H9 (cell line): ENCODE measurements around the gene BACH2. TPM values are rescaled to one million over a fixed set of nuclear protein-coding genes. Genes with fewer than 3 reads are reported as not detected.
"Not testable (repeated sequence)": the region's sequence is repeated elsewhere in the genome, so short reads cannot be mapped to it uniquely, and the experiment has no call there.

Experiments
- DNase-seq: peaks from one replicate; pipeline ENCODE4 v3.0.0-alpha.2; 2017
- H2AFZ ChIP-seq: one replicate; pipeline ENCODE4 v1.6.1; 2013; ENCODE audit warnings: mild to moderate bottlenecking, low read length, control low read depth, moderate library complexity
- H2AK5ac ChIP-seq: 2 replicates; pipeline ENCODE4 v1.6.1; 2013; ENCODE audit warnings: low read length, control low read depth, mixed read lengths; ENCODE audit not compliant: insufficient read length
- H2BK120ac ChIP-seq: one replicate; pipeline ENCODE4 v1.6.1; 2013; ENCODE audit warnings: low read depth, mild to moderate bottlenecking, low read length, control low read depth, inconsistent platforms; ENCODE audit not compliant: poor library complexity, severe bottlenecking
- H2BK12ac ChIP-seq: 2 replicates; pipeline ENCODE4 v1.6.1; 2013; ENCODE audit warnings: low read length, control low read depth, mixed read lengths, low read depth; ENCODE audit not compliant: insufficient read length
- H2BK15ac ChIP-seq: 2 replicates; pipeline ENCODE4 v1.6.1; 2013; ENCODE audit warnings: low read depth, low read length, control low read depth
- H2BK20ac ChIP-seq: one replicate; pipeline ENCODE4 v1.6.1; 2013; ENCODE audit warnings: low read depth, mild to moderate bottlenecking, low read length, control low read depth, inconsistent platforms; ENCODE audit not compliant: poor library complexity, severe bottlenecking
- H2BK5ac ChIP-seq: 2 replicates; pipeline ENCODE4 v1.6.1; 2013; ENCODE audit warnings: low read length, control low read depth, mixed read lengths; ENCODE audit not compliant: insufficient read length
- H3K14ac ChIP-seq: 2 replicates; pipeline ENCODE4 v1.6.1; 2013; ENCODE audit warnings: low read length, control low read depth; ENCODE audit not compliant: insufficient read depth
- H3K18ac ChIP-seq: 2 replicates; pipeline ENCODE4 v1.6.1; 2013; ENCODE audit warnings: low read depth, mild to moderate bottlenecking, mixed read lengths, low read length, control low read depth; ENCODE audit not compliant: insufficient read length
- H3K23ac ChIP-seq: 2 replicates; pipeline ENCODE4 v1.6.1; 2013; ENCODE audit warnings: low read length, control low read depth, mixed read lengths, low read depth; ENCODE audit not compliant: insufficient read length
- H3K23me2 ChIP-seq: 2 replicates; pipeline ENCODE4 v1.6.1; 2013; ENCODE audit warnings: low read depth, mild to moderate bottlenecking, mixed read lengths, low read length, control low read depth; ENCODE audit not compliant: insufficient read length, poor library complexity, severe bottlenecking
- H3K27ac ChIP-seq: 2 replicates; pipeline ENCODE4 v1.5.1; 2013; ENCODE audit warnings: low read length, control low read depth, mixed read lengths, low read depth; ENCODE audit not compliant: insufficient read length
- H3K27me3 ChIP-seq: 2 replicates; pipeline ENCODE4 v1.6.1; 2013; ENCODE audit warnings: low read length, control low read depth, inconsistent platforms; ENCODE audit not compliant: insufficient read depth
- H3K4ac ChIP-seq: 2 replicates; pipeline ENCODE4 v1.6.1; 2013; ENCODE audit warnings: low read depth, mild to moderate bottlenecking, control low read depth, inconsistent platforms, low read length, moderate library complexity
- H3K4me1 ChIP-seq: 2 replicates; pipeline ENCODE4 v1.6.1; 2013; ENCODE audit warnings: low read length, control low read depth, inconsistent platforms; ENCODE audit not compliant: insufficient read depth
- H3K4me2 ChIP-seq: 2 replicates; pipeline ENCODE4 v1.6.1; 2013; ENCODE audit warnings: low read length, control low read depth, mixed read lengths; ENCODE audit not compliant: insufficient read length, insufficient read depth
- H3K56ac ChIP-seq: 2 replicates; pipeline ENCODE4 v1.6.1; 2013; ENCODE audit warnings: low read depth, mild to moderate bottlenecking, mixed read lengths, low read length, control low read depth; ENCODE audit not compliant: insufficient read length
- H3K79me1 ChIP-seq: 2 replicates; pipeline ENCODE4 v1.6.1; 2013; ENCODE audit warnings: low read depth, mild to moderate bottlenecking, moderate library complexity, low read length, control low read depth, inconsistent platforms; ENCODE audit not compliant: insufficient read depth, poor library complexity, severe bottlenecking
- H3K79me2 ChIP-seq: 2 replicates; pipeline ENCODE4 v1.6.1; 2013; ENCODE audit warnings: low read length, control low read depth, inconsistent platforms; ENCODE audit not compliant: insufficient read depth
- H3K9ac ChIP-seq: 2 replicates; pipeline ENCODE4 v1.6.1; 2013; ENCODE audit warnings: low read length, control low read depth, mixed read lengths; ENCODE audit not compliant: insufficient read length; ENCODE audit errors: extremely low read depth
- H3K9me3 ChIP-seq: one replicate; pipeline ENCODE4 v1.6.1; 2013; ENCODE audit warnings: low read depth, low read length, inconsistent platforms; ENCODE audit not compliant: control insufficient read depth
- H3T11ph ChIP-seq: one replicate; pipeline ENCODE4 v1.6.1; 2013; ENCODE audit warnings: mild to moderate bottlenecking, low read length, control low read depth, inconsistent platforms
- H4K20me1 ChIP-seq: one replicate; pipeline ENCODE4 v1.6.1; 2013; ENCODE audit not compliant: control insufficient read depth, insufficient read length, insufficient read depth
- H4K5ac ChIP-seq: 2 replicates; pipeline ENCODE4 v1.6.1; 2013; ENCODE audit warnings: low read depth, mild to moderate bottlenecking, mixed read lengths, low read length, control low read depth; ENCODE audit not compliant: insufficient read length
- H4K8ac ChIP-seq: replicated peaks from 2 replicates; pipeline ENCODE4 v1.6.1; 2013; ENCODE audit warnings: low read length, control low read depth, mixed read lengths, low read depth; ENCODE audit not compliant: insufficient read length
- H4K91ac ChIP-seq: 2 replicates; pipeline ENCODE4 v1.6.1; 2013; ENCODE audit warnings: low read depth, mild to moderate bottlenecking, moderate library complexity, mixed read lengths, low read length, control low read depth; ENCODE audit not compliant: insufficient read length
- H3K27ac Mint-ChIP-seq, 3 experiments: 2 replicates in 2 of 3; 3 replicates in 1 of 3; pipeline ENCODE4 v1.8.0; 2020 to 2021; ENCODE audit warnings: mixed read lengths in 3 of 3, mild to moderate bottlenecking in 1 of 3, moderate library complexity in 1 of 3
- H3K27me3 Mint-ChIP-seq: 2 replicates; pipeline ENCODE4 v1.8.0; 2021; ENCODE audit warnings: low read depth, mild to moderate bottlenecking, moderate library complexity, mixed read lengths
- H3K36me3 Mint-ChIP-seq, 3 experiments: 2 replicates in 2 of 3; 3 replicates in 1 of 3; pipeline ENCODE4 v1.8.0; 2020 to 2021; ENCODE audit warnings: low read depth in 3 of 3, mixed read lengths in 3 of 3; ENCODE audit not compliant: insufficient read depth in 1 of 3
- H3K4me1 Mint-ChIP-seq, 2 experiments: 2 replicates each; pipeline ENCODE4 v1.8.0; 2020; ENCODE audit warnings: mixed read lengths in 2 of 2
- H3K4me3 Mint-ChIP-seq, 2 experiments: 2 replicates in 1 of 2; 3 replicates in 1 of 2; pipeline ENCODE4 v1.8.0; 2020 to 2021; ENCODE audit warnings: mild to moderate bottlenecking in 2 of 2, mixed read lengths in 2 of 2, moderate library complexity in 1 of 2
- H3K9me3 Mint-ChIP-seq, 2 experiments: 2 replicates in 1 of 2; 3 replicates in 1 of 2; pipeline ENCODE4 v1.8.0; 2020; ENCODE audit warnings: mild to moderate bottlenecking in 2 of 2, mixed read lengths in 2 of 2, moderate library complexity in 1 of 2
- CTCF ChIP-seq: fragments of 200-600 bp; sonication (generic); conservative IDR thresholded peaks from 3 replicates; pipeline ENCODE4 v1.8.0; 2021; ENCODE audit warnings: antibody characterized with exemption, mild to moderate bottlenecking
- WGBS: extraction: QIAGEN DNeasy Blood & Tissue Kit; methylation state at CpG from one replicate; pipeline ENCODE4 v1.1.7; 2013; ENCODE audit warnings: missing lambda C conversion rate, low lambda C conversion rate, mixed read lengths; ENCODE audit not compliant: insufficient read length; ENCODE audit errors: extremely low coverage; 5-methylcytosine and 5-hydroxymethylcytosine counted together
- total RNA-seq: library from RNA; stranded (reverse); gene quantifications from 2 replicates; pipeline ENCODE4 v1.2.1, GENCODE V29; 2021

The BACH2 gene
- total RNA-seq, 1 experiment from 2014 or later: 2.0 TPM

GRCh38 chr6:90333928-90334327 is 37.3 kb upstream of the BACH2 start:
- no peak overlapping the region for H3K4ac ChIP-seq

GRCh38 chr6:90332978-90333543 is 36.4 kb upstream of the BACH2 start:
- not testable (repeated sequence) for H4K91ac ChIP-seq, H3K14ac ChIP-seq, H3K4me2 ChIP-seq, H3K4me1 ChIP-seq, H3K27me3 Mint-ChIP-seq, H3K4ac ChIP-seq, H3K27ac Mint-ChIP-seq, H3K18ac ChIP-seq, H3K23me2 ChIP-seq, H2BK15ac ChIP-seq, H3K9me3 ChIP-seq, H2BK12ac ChIP-seq, H3T11ph ChIP-seq, H2AFZ ChIP-seq, H3K9ac ChIP-seq, H3K23ac ChIP-seq, H3K27me3 ChIP-seq, H3K4me3 Mint-ChIP-seq, H3K56ac ChIP-seq, H3K79me2 ChIP-seq, H3K27ac ChIP-seq, H4K8ac ChIP-seq, H2BK120ac ChIP-seq, H4K20me1 ChIP-seq, H2BK5ac ChIP-seq, H2AK5ac ChIP-seq, H2BK20ac ChIP-seq, DNase-seq, H4K5ac ChIP-seq, H3K79me1 ChIP-seq
- Mint-ChIP-seq H3K36me3 (peaks cover 6 to 23% (median 7%) of the 10 kb centered on the region in 3 experiments; a peak in 6 of 7 replicates), H3K9me3 (peaks cover 18 to 19% of the 10 kb centered on the region in 2 experiments), H3K4me1 (peaks cover 20 to 28% of the 10 kb centered on the region in 2 experiments)
- WGBS: no CpG with 5 or more reads among the region's 2 CpGs

More at GRCh38 chr6:90333928-90334327, 37.3 kb upstream of the BACH2 start:
- Histone ChIP-seq H3T11ph (no peak overlapping the region), H2BK120ac (no peak overlapping the region), H2AK5ac (no peak overlapping the region), H3K23me2 (no peaks in the 10 kb centered on the region), H3K18ac (no peak overlapping the region), H2BK5ac (no peak overlapping the region), H3K27ac (no peak overlapping the region), H3K4me2 (no peak overlapping the region), H3K14ac (no peak overlapping the region), H3K56ac (no peak overlapping the region), H2AFZ (no peak overlapping the region), H3K4me1 (no peaks in the 10 kb centered on the region; the same call in 1 of the 2 replicates), H2BK20ac (no peak overlapping the region), H2BK12ac (no peak overlapping the region), H4K8ac (no peak overlapping the region), H2BK15ac (no peak overlapping the region), H3K23ac (no peak overlapping the region), H3K79me2 (no peaks in the 10 kb centered on the region), H3K9me3 (no peaks in the 10 kb centered on the region), H3K9ac (no peak overlapping the region), H3K27me3 (no peaks in the 10 kb centered on the region), H4K5ac (no peak overlapping the region), H3K79me1 (no peaks in the 10 kb centered on the region), H4K91ac (no peak overlapping the region), H4K20me1 (no peaks in the 10 kb centered on the region)
- Mint-ChIP-seq H3K4me1 (peaks cover 12 to 21% of the 10 kb centered on the region in 2 experiments), H3K36me3 (peaks cover 6 to 23% (median 7%) of the 10 kb centered on the region in 3 experiments; a peak in 6 of 7 replicates), H3K9me3 (peaks cover 18 to 19% of the 10 kb centered on the region in 2 experiments), H3K27ac (no peak overlapping the region), H3K4me3 (no peak overlapping the region), H3K27me3 (no peaks in the 10 kb centered on the region)
- TF ChIP-seq CTCF: no peak
- WGBS: no CpG with 5 or more reads among the region's 1 CpG
- no peak for DNase-seq
